ENCODE data around the gene IGSF21. TPM values are rescaled to one million over a fixed set of nuclear protein-coding genes. Genes with fewer than 3 reads are reported as not detected.

Gene IGSF21
- total RNA-seq, 2 experiments from 2014 or later, result not detected

GRCh38 chr1:18121072-18121820 lies 13.6 kb downstream of the IGSF21 start:
- no peaks in the 10 kb centered on the region for H3K4me1 Mint-ChIP-seq (ENCODE audit: low read depth)

GRCh38 chr1:18123467-18123992 lies 15.9 kb downstream of the IGSF21 start:
- intact Hi-C loops (cut with micrococcal nuclease), result no loop called here
- ATAC-seq (no peak), DNase-seq (no peak)
- POLR2A ChIA-PET, result no interaction called here
- no peak for TF ChIP-seq CTCF (IDR thresholded peaks at IDR 0.05)
- H3K27ac Mint-ChIP-seq, result no peak overlapping the region
- H3K4me1 Mint-ChIP-seq (ENCODE audit: low read depth), result no peaks in the 10 kb centered on the region
- H3K36me3 Mint-ChIP-seq (ENCODE audit: low read depth), result no peaks in the 10 kb centered on the region
- H3K4me3 Mint-ChIP-seq, result no peak overlapping the region
- CTCF ChIA-PET, result no interaction called here
- peaks cover 6% of the 10 kb centered on the region for H3K27me3 Mint-ChIP-seq
- no peaks in the 10 kb centered on the region for H3K9me3 Mint-ChIP-seq

More at GRCh38 chr1:18121072-18121820, 13.6 kb downstream of the IGSF21 start:
- H3K4me3 Mint-ChIP-seq, result no peak overlapping the region
- H3K27me3 Mint-ChIP-seq, result peaks cover 12% of the 10 kb centered on the region
- ATAC-seq, result no peak
- ChIA-PET POLR2A (no interaction called here), CTCF (interaction anchor here (1.5 kb wide), 1 partner anchor 21 kb away, joined by 4 read pairs; no protein-coding TSS in a partner anchor)
- intact Hi-C loops (cut with micrococcal nuclease), result no loop called here
- TF ChIP-seq CTCF (IDR thresholded peaks at IDR 0.05), result no peak
- H3K27ac Mint-ChIP-seq, result no peak overlapping the region
- H3K9me3 Mint-ChIP-seq, result no peaks in the 10 kb centered on the region
- no peak for DNase-seq
- no peaks in the 10 kb centered on the region for H3K36me3 Mint-ChIP-seq (ENCODE audit: low read depth)

GRCh38 chr1:18124977-18125376 lies 17.4 kb downstream of the IGSF21 start:
- H3K4me3 Mint-ChIP-seq, result no peak overlapping the region
- H3K27ac Mint-ChIP-seq, result no peak overlapping the region
- ATAC-seq (no peak), DNase-seq (no peak)
- intact Hi-C loops (cut with micrococcal nuclease), result no loop called here
- H3K9me3 Mint-ChIP-seq, result no peaks in the 10 kb centered on the region
- POLR2A ChIA-PET, result no interaction called here
- CTCF ChIA-PET, result interaction anchor here (0.6 kb wide), 1 partner anchor 463 kb away, joined by 3 read pairs; no protein-coding TSS in a partner anchor
- H3K27me3 Mint-ChIP-seq, result peaks cover 2% of the 10 kb centered on the region
- no peaks in the 10 kb centered on the region for H3K4me1 Mint-ChIP-seq (ENCODE audit: low read depth)
- H3K36me3 Mint-ChIP-seq (ENCODE audit: low read depth), result no peaks in the 10 kb centered on the region
- no peak for TF ChIP-seq CTCF (IDR thresholded peaks at IDR 0.05)

GRCh38 chr1:18126616-18127015 lies 19.0 kb downstream of the IGSF21 start:
- ATAC-seq, result no peak
- POLR2A ChIA-PET, result no interaction called here
- Mint-ChIP-seq H3K27ac (no peak overlapping the region), H3K27me3 (peaks cover 2% of the 10 kb centered on the region), H3K4me1 (ENCODE audit: low read depth) (no peaks in the 10 kb centered on the region), H3K9me3 (no peaks in the 10 kb centered on the region), H3K36me3 (ENCODE audit: low read depth) (no peaks in the 10 kb centered on the region), H3K4me3 (no peak overlapping the region)
- TF ChIP-seq CTCF (IDR thresholded peaks at IDR 0.05), result no peak
- intact Hi-C loops (cut with micrococcal nuclease), result no loop called here
- no peak for DNase-seq
- CTCF ChIA-PET, result no interaction called here

GRCh38 chr1:18128298-18128697 lies 20.7 kb downstream of the IGSF21 start:
- DNase-seq (no peak), ATAC-seq (no peak)
- TF ChIP-seq CTCF (IDR thresholded peaks at IDR 0.05), result no peak
- Mint-ChIP-seq H3K27ac (no peak overlapping the region), H3K4me1 (ENCODE audit: low read depth) (no peaks in the 10 kb centered on the region), H3K36me3 (ENCODE audit: low read depth) (no peaks in the 10 kb centered on the region), H3K27me3 (peaks cover 6% of the 10 kb centered on the region), H3K9me3 (no peaks in the 10 kb centered on the region), H3K4me3 (no peak overlapping the region)
- POLR2A ChIA-PET, result no interaction called here
- intact Hi-C loops (cut with micrococcal nuclease), result no loop called here
- CTCF ChIA-PET, result no interaction called here

Measured in activated CD8-positive, alpha-beta T cell treated with anti-CD3 and anti-CD28 coated beads for 36 hours (primary cell).